ENCODE data around the gene TRAF5.
A peak's percentile ranks its signal among the peaks of the same experiment; 100 is the strongest.
"Not testable (repeated sequence)": the region's sequence is repeated elsewhere in the genome, so short reads cannot be mapped to it uniquely, and the experiment has no call there.

The TRAF5 gene

GRCh38 chr1:211344152-211344618 is 17.6 kb downstream of the TRAF5 start:
- DNase-seq: no peak
- H3K9me3 Mint-ChIP-seq: no peaks in the 10 kb centered on the region
- H3K4me3 Mint-ChIP-seq: no peak overlapping the region
- CTCF ChIA-PET: interaction anchor here (1.0 to 2.9 kb wide), 2 partner anchors 8 to 21 kb away, joined by 3 to 11 read pairs; no protein-coding TSS in a partner anchor
- peaks cover 45% of the 10 kb centered on the region for H3K36me3 Mint-ChIP-seq
- no peak overlapping the region for H3K27ac Mint-ChIP-seq
- H3K4me1 Mint-ChIP-seq: peaks cover 51% of the 10 kb centered on the region
- H3K27me3 Mint-ChIP-seq: no peaks in the 10 kb centered on the region

GRCh38 chr1:211345719-211346118 is 19.1 kb downstream of the TRAF5 start:
- Mint-ChIP-seq H3K4me3 (no peak overlapping the region), H3K27me3 (no peaks in the 10 kb centered on the region), H3K4me1 (peaks cover 53% of the 10 kb centered on the region), H3K27ac (peak overlapping the region; percentile 31), H3K9me3 (peaks cover 9% of the 10 kb centered on the region), H3K36me3 (peaks cover 49% of the 10 kb centered on the region)
- no peak for DNase-seq
- CTCF ChIA-PET: interaction anchor here (2.2 kb wide), 2 partner anchors 10 to 17 kb away, joined by 5 to 8 read pairs; no protein-coding TSS in a partner anchor

GRCh38 chr1:211347077-211347844 is 20.6 kb downstream of the TRAF5 start:
- Mint-ChIP-seq H3K4me1 (peaks cover 52% of the 10 kb centered on the region), H3K4me3 (no peak overlapping the region), H3K36me3 (peaks cover 57% of the 10 kb centered on the region), H3K27me3 (no peaks in the 10 kb centered on the region), H3K27ac (peak overlapping the region; percentile 17), H3K9me3 (peaks cover 20% of the 10 kb centered on the region)
- no peak for DNase-seq
- CTCF ChIA-PET: interaction anchor here (1.0 to 2.2 kb wide), 4 partner anchors 9 to 24 kb away, joined by 4 to 14 read pairs (median 6); no protein-coding TSS in a partner anchor

DNA sequence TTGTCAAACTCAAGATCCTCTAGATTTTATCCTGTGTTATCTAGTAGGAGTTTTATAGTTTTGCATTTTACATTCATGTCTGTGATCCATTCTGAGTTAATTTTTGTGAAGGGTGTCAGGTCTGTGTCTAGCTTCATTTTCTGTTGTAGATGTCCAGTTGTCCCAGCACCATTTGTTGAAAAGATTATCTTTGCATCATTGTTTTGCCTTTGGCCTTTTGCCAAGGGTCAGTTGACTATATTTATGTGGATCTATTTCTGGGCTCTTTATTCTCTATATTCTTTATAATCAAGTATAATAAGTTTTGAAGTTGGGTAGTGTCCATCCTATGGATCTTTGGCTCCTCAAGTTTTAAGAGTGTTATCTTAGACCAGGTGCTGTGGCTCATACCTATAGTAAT is 21.9 kb downstream of the TRAF5 start:
- Mint-ChIP-seq H3K9me3 (peaks cover 24% of the 10 kb centered on the region), H3K27me3 (no peaks in the 10 kb centered on the region), H3K4me3 (no peak overlapping the region), H3K4me1 (peaks cover 58% of the 10 kb centered on the region), H3K36me3 (peaks cover 62% of the 10 kb centered on the region), H3K27ac (no peak overlapping the region)
- DNase-seq: no peak
- CTCF ChIA-PET: interaction anchor here (1.6 to 2.2 kb wide), 2 partner anchors 22 to 26 kb away, joined by 5 to 14 read pairs; partner anchors contain the start of gene TRAF5

- H3K27me3 Mint-ChIP-seq: no peaks in the 10 kb centered on the region
- no peak overlapping the region for H3K27ac Mint-ChIP-seq
- peaks cover 24% of the 10 kb centered on the region for H3K9me3 Mint-ChIP-seq
- no peak for DNase-seq
- H3K4me3 Mint-ChIP-seq: no peak overlapping the region
- CTCF ChIA-PET: interaction anchor here (1.6 kb wide), 1 partner anchor 23 kb away, joined by 5 read pairs; the partner anchor contains the start of gene TRAF5
- H3K4me1 Mint-ChIP-seq: peaks cover 65% of the 10 kb centered on the region
- H3K36me3 Mint-ChIP-seq: peaks cover 69% of the 10 kb centered on the region
Measured at GRCh38 chr1:211349741-211350140, 23.1 kb downstream of the TRAF5 start.

DNA sequence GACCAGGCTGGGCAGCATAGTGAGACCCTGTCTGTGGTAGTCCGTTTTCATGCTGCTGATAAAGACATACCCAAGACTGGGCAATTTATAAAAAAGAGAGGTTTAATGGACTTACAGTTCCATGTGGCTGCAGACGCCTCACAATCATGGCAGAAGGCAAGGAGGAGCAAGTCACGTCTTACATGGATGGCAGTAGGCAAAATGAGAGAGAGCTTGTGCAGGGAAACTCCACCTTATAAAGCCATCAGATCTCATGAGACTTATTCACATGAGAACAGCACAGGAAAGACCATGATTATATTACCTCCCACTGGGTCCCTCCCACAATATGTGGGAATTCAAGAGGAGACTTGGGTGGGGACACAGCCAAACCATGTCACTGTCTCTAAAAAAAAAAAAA is 25.4 kb downstream of the TRAF5 start:
- CTCF ChIA-PET: interaction anchor here (1.0 to 1.6 kb wide), 5 partner anchors 8 to 28 kb away, joined by 3 to 5 read pairs (median 3); no protein-coding TSS in a partner anchor
- Mint-ChIP-seq H3K36me3 (peaks cover 76% of the 10 kb centered on the region), H3K27ac (peak overlapping the region; percentile 16), H3K4me1 (peaks cover 62% of the 10 kb centered on the region), H3K9me3 (peaks cover 24% of the 10 kb centered on the region)
- not testable (repeated sequence) for H3K4me3 Mint-ChIP-seq, DNase-seq, H3K27me3 Mint-ChIP-seq

DNA sequence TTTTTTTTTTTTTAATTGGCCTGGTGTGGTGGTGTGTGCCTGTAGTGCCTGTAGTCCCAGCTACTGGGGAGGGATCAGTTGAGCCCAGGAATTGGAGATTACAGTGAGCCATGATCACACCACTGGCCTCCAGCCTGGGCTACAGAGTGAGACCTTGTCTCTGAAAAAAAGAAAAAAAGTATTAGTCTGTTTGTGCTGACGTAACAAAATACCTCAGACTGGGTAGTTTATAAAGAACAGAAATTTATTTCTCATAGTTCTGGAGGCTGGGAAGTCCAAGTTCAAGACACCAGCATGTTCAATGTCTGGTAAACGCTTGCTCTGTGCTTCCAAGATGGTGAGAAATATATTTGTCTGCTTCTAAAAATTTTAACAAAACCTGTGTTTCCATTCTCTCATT is 25.8 kb downstream of the TRAF5 start:
- Mint-ChIP-seq H3K4me1 (peaks cover 58% of the 10 kb centered on the region), H3K27ac (peak overlapping the region; percentile 82), H3K27me3 (no peaks in the 10 kb centered on the region), H3K4me3 (no peak overlapping the region), H3K36me3 (peaks cover 75% of the 10 kb centered on the region), H3K9me3 (peaks cover 24% of the 10 kb centered on the region)
- DNase-seq: no peak
- CTCF ChIA-PET: interaction anchor here (1.0 to 1.6 kb wide), 4 partner anchors 9 to 29 kb away, joined by 3 to 5 read pairs (median 4); no protein-coding TSS in a partner anchor

DNA sequence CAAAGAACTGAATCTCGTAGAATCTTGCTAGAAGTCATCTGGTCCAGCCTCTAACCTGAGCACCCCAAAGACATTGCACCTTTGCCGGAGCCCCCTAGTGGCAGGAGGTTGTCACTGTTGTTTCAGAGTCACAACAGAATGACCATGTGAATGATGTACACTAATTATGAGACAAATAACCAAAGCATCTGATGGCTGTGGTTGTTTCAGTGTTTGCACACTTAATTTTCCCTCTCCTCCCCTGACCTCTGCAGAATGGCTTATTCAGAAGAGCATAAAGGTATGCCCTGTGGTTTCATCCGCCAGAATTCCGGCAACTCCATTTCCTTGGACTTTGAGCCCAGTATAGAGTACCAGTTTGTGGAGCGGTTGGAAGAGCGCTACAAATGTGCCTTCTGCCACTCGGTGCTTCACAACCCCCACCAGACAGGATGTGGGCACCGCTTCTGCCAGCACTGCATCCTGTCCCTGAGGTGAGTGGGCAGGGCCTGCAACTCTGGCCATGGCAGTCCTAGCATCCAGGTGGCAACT is 26.4 kb downstream of the TRAF5 start:
- peak; percentile 69 for DNase-seq
- CTCF ChIA-PET: interaction anchor here (1.6 kb wide), 1 partner anchor 30 kb away, joined by 5 read pairs; no protein-coding TSS in a partner anchor
- Mint-ChIP-seq H3K4me1 (peaks cover 56% of the 10 kb centered on the region), H3K9me3 (peaks cover 24% of the 10 kb centered on the region), H3K4me3 (peak overlapping the region; percentile 55), H3K27ac (peak overlapping the region; percentile 82), H3K36me3 (peaks cover 73% of the 10 kb centered on the region), H3K27me3 (no peaks in the 10 kb centered on the region)

DNA sequence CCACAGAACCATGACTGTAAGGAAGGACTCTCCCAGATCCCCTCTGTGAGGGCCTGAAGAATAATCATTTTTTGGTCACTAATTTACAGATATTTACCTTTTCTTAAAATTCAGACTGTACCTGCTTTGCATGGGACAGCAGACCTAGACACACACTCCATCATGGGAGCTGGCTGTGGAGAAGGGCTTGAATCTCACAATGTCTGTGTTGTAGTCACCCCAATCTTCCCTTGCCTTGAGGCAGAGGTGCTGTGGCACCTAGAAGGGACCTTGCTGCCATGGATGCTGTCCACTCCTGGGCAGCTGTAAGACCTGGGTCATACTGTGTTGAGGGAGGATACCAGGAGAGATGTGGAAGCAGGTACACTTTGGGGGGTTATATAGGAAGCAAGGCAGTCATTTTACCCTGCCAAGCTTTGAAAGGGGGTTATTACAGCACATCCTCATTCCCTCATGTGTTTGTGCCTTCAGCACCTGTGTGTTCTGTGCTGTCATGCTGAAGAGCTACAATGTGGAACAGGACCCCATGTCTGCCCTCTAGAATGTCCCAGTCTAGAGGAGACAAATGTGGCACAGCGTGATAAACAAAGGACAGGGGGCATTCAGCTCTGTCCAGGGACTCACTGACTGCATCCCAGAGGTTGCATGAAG is 27.1 kb downstream of the TRAF5 start:
- Mint-ChIP-seq H3K36me3 (peaks cover 69% of the 10 kb centered on the region), H3K4me3 (peak overlapping the region; percentile 55), H3K27ac (peak overlapping the region; percentile 82), H3K4me1 (peaks cover 56% of the 10 kb centered on the region), H3K27me3 (no peaks in the 10 kb centered on the region), H3K9me3 (peaks cover 24% of the 10 kb centered on the region)
- CTCF ChIA-PET: interaction anchor here (0.5 to 1.6 kb wide), 5 partner anchors 10 to 906 kb away, joined by 3 to 5 read pairs (median 3); no protein-coding TSS in a partner anchor
- DNase-seq: no peak

- Mint-ChIP-seq H3K9me3 (peaks cover 15% of the 10 kb centered on the region), H3K4me3 (no peak overlapping the region), H3K4me1 (peaks cover 50% of the 10 kb centered on the region), H3K27ac (no peak overlapping the region), H3K36me3 (peaks cover 73% of the 10 kb centered on the region), H3K27me3 (no peaks in the 10 kb centered on the region)
- DNase-seq: no peak
- CTCF ChIA-PET: interaction anchor here (1.5 kb wide), 1 partner anchor 32 kb away, joined by 8 read pairs; no protein-coding TSS in a partner anchor
Measured at GRCh38 chr1:211355873-211356272, 29.2 kb downstream of the TRAF5 start.

DNA sequence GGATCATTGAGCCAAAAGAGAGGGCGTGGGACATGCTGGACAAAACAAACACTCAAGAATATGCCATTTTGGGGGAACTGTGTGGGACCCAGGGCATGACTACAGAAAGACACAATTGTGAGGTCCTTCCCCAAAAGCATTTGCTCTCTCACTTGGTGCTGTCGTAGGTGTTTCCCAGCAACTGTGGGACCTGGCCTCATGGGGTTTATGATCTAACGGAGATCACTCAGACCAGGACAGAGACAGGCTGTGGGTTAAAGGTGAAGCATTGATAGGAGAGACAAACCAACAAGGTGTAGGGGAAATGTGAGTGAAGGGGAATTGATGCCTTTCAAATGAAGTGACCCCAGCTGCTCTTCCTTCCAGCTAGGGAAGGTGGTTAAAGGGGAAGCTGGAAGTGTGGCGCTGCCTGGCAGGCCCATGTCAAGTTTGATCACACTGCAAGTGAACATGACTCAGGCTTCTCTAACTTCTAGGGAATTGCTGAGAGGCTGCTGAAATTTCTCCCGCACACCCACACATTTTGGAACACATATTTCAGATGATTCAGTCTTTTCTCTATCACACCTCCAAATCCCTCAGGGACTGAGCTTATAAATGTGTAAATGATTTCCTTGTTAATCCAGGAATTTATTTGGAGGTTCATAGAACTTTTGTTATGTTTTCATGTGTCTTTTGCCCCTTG is 30.2 kb downstream of the TRAF5 start:
- Mint-ChIP-seq H3K4me1 (peaks cover 42% of the 10 kb centered on the region), H3K36me3 (peaks cover 70% of the 10 kb centered on the region), H3K4me3 (no peak overlapping the region), H3K27ac (no peak overlapping the region), H3K27me3 (no peaks in the 10 kb centered on the region), H3K9me3 (peaks cover 7% of the 10 kb centered on the region)
- DNase-seq: no peak
- CTCF ChIA-PET: interaction anchor here (1.5 to 1.7 kb wide), 2 partner anchors 33 kb away, joined by 4 to 8 read pairs; no protein-coding TSS in a partner anchor

DNA sequence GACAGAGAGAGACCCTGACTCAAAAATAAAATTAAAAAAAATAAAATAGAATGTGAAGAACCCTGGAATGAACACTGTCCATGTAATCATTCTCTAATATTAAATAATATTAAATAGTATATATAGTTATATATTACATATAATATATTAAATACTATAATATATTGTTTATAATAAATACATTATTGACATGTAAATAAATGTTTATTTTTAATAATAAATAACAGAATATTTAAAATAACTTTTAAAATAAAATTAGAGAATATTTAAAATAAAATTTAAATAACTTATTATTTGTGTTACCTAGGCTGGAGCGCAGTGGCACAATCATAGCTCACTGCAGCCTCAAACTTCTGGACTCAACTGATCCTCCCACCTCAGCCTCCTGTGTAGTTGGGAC is 32.1 kb downstream of the TRAF5 start:
- no peak overlapping the region for H3K27ac Mint-ChIP-seq
- DNase-seq: no peak
- H3K4me3 Mint-ChIP-seq: no peak overlapping the region
- peaks cover 24% of the 10 kb centered on the region for H3K4me1 Mint-ChIP-seq
- peaks cover 57% of the 10 kb centered on the region for H3K36me3 Mint-ChIP-seq
- CTCF ChIA-PET: no interaction called here
- H3K27me3 Mint-ChIP-seq: no peaks in the 10 kb centered on the region
- H3K9me3 Mint-ChIP-seq: no peaks in the 10 kb centered on the region

GRCh38 chr1:211359876-211360275 is 33.2 kb downstream of the TRAF5 start:
- Mint-ChIP-seq H3K4me3 (no peak overlapping the region), H3K36me3 (peaks cover 47% of the 10 kb centered on the region), H3K9me3 (no peaks in the 10 kb centered on the region), H3K4me1 (peaks cover 14% of the 10 kb centered on the region), H3K27ac (peak overlapping the region; percentile 70), H3K27me3 (no peaks in the 10 kb centered on the region)
- DNase-seq: no peak
- CTCF ChIA-PET: interaction anchor here (0.9 kb wide), 1 partner anchor 21 kb away, joined by 3 read pairs; no protein-coding TSS in a partner anchor
